NCI-H774 (cell line): ENCODE measurements around the gene KCNQ1.

Source experiments
- DNase-seq: peaks from one replicate; lab custom pipeline; 2025; lab: John Stamatoyannopoulos, UW

The KCNQ1 gene

GRCh38 chr11:2581151-2581930, 136.5 kb downstream of the KCNQ1 start:
- no peak for DNase-seq

GRCh38 chr11:2581931-2582350, 137.1 kb downstream of the KCNQ1 start:
- DNase-seq: no peak

GRCh38 chr11:2582351-2582945, 137.6 kb downstream of the KCNQ1 start:
- DNase-seq: no peak

GRCh38 chr11:2582946-2583604, 138.3 kb downstream of the KCNQ1 start:
- DNase-seq: no peak

GRCh38 chr11:2583605-2583958, 138.8 kb downstream of the KCNQ1 start:
- no peak for DNase-seq

- DNase-seq: no peak
Observed at GRCh38 chr11:2584434-2584811, 139.6 kb downstream of the KCNQ1 start.

GRCh38 chr11:2584812-2585565, 140.2 kb downstream of the KCNQ1 start:
- no peak for DNase-seq

GRCh38 chr11:2585566-2586086, 140.8 kb downstream of the KCNQ1 start:
- DNase-seq: no peak

GRCh38 chr11:2586087-2586792, 141.4 kb downstream of the KCNQ1 start:
- DNase-seq: no peak

GRCh38 chr11:2586793-2587131, 142.0 kb downstream of the KCNQ1 start:
- no peak for DNase-seq

- DNase-seq: no peak
Observed at GRCh38 chr11:2587132-2587930, 142.5 kb downstream of the KCNQ1 start.

GRCh38 chr11:2587976-2588748, 143.4 kb downstream of the KCNQ1 start:
- no peak for DNase-seq

- no peak for DNase-seq
Observed at GRCh38 chr11:2588809-2589537, 144.2 kb downstream of the KCNQ1 start.

GRCh38 chr11:2589538-2589934, 144.7 kb downstream of the KCNQ1 start:
- no peak for DNase-seq

- no peak for DNase-seq
Observed at GRCh38 chr11:2590131-2590964, 145.5 kb downstream of the KCNQ1 start.

- no peak for DNase-seq
Observed at GRCh38 chr11:2590965-2591754, 146.4 kb downstream of the KCNQ1 start.

- DNase-seq: no peak
Observed at GRCh38 chr11:2591805-2592204, 147.0 kb downstream of the KCNQ1 start.
